HL-60 (cell line): Measurements from ENCODE around the gene NUP93.

Experiments used
- GABPA ChIP-seq: IDR thresholded peaks from 2 replicates; pipeline ENCODE4 v1.6.1; 2012; ENCODE audit warnings: low read depth
- POLR2AphosphoS5 ChIP-seq: IDR thresholded peaks from 2 replicates; pipeline ENCODE4 v1.6.1; 2012; ENCODE audit warnings: low read depth
- SPI1 ChIP-seq: IDR thresholded peaks from 2 replicates; pipeline ENCODE4 v1.6.1; 2012; ENCODE audit warnings: low read depth, mild to moderate bottlenecking, borderline replicate concordance
- TF ChIP-seq, protein P1 (sequence below): IDR thresholded peaks from one replicate; pipeline ENCODE4 v1.5.1; 2011; ENCODE audit warnings: low read length, control low read depth, inconsistent platforms; ENCODE audit not compliant: insufficient read depth
- TF ChIP-seq, protein P2 (sequence below): IDR thresholded peaks from 2 replicates; pipeline ENCODE4 v1.6.1; 2012; ENCODE audit warnings: low read depth; ENCODE audit not compliant: insufficient replicate concordance

DNA sequence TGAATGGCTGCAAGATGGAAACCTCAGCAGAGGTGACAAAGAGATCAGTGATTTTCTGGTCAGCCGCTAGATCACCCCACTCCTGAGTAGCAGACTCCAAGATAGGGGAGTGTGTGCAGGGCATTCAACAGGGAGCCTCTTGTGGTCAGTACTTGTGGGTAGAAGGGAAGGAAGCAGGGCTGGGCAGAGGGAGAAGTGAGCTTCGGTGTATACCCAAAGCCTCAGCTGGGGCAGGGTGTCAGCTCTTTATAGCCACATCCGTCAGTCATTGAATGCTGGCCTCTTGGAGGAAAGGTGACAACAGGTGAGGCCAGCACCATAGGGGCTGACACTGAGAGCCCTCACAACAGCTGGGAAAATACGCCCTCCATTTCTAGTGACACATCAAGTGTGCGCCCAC lies 132.8 kb downstream of the NUP93 start:
- TF ChIP-seq, protein P1, sequence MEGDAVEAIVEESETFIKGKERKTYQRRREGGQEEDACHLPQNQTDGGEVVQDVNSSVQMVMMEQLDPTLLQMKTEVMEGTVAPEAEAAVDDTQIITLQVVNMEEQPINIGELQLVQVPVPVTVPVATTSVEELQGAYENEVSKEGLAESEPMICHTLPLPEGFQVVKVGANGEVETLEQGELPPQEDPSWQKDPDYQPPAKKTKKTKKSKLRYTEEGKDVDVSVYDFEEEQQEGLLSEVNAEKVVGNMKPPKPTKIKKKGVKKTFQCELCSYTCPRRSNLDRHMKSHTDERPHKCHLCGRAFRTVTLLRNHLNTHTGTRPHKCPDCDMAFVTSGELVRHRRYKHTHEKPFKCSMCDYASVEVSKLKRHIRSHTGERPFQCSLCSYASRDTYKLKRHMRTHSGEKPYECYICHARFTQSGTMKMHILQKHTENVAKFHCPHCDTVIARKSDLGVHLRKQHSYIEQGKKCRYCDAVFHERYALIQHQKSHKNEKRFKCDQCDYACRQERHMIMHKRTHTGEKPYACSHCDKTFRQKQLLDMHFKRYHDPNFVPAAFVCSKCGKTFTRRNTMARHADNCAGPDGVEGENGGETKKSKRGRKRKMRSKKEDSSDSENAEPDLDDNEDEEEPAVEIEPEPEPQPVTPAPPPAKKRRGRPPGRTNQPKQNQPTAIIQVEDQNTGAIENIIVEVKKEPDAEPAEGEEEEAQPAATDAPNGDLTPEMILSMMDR: no peak
- TF ChIP-seq, protein P2, sequence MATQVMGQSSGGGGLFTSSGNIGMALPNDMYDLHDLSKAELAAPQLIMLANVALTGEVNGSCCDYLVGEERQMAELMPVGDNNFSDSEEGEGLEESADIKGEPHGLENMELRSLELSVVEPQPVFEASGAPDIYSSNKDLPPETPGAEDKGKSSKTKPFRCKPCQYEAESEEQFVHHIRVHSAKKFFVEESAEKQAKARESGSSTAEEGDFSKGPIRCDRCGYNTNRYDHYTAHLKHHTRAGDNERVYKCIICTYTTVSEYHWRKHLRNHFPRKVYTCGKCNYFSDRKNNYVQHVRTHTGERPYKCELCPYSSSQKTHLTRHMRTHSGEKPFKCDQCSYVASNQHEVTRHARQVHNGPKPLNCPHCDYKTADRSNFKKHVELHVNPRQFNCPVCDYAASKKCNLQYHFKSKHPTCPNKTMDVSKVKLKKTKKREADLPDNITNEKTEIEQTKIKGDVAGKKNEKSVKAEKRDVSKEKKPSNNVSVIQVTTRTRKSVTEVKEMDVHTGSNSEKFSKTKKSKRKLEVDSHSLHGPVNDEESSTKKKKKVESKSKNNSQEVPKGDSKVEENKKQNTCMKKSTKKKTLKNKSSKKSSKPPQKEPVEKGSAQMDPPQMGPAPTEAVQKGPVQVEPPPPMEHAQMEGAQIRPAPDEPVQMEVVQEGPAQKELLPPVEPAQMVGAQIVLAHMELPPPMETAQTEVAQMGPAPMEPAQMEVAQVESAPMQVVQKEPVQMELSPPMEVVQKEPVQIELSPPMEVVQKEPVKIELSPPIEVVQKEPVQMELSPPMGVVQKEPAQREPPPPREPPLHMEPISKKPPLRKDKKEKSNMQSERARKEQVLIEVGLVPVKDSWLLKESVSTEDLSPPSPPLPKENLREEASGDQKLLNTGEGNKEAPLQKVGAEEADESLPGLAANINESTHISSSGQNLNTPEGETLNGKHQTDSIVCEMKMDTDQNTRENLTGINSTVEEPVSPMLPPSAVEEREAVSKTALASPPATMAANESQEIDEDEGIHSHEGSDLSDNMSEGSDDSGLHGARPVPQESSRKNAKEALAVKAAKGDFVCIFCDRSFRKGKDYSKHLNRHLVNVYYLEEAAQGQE: no peak
- TF ChIP-seq GABPA (no peak), SPI1 (no peak), POLR2AphosphoS5 (no peak; the same call in 1 of the 2 replicates)
